Measurements from ENCODE around the gene TBC1D21.

- TF ChIP-seq SUZ12 (IDR thresholded peaks at IDR 0.05) (no peak), ZNF384 (IDR thresholded peaks at IDR 0.05) (no peak), SP1 (IDR thresholded peaks at IDR 0.05) (no peak), L3MBTL2 (conservative IDR thresholded peaks at IDR 0.05) (no peak), LEF1 (IDR thresholded peaks at IDR 0.05; ENCODE audit: borderline replicate concordance) (no peak), TARDBP (IDR thresholded peaks at IDR 0.05) (no peak), NFRKB (IDR thresholded peaks at IDR 0.05) (no peak)
Observed at GRCh38 chr15:73873456-73873855, at the start of gene TBC1D21.

Data from HEK293T (cell line).